Left lung (tissue), 10 donors: ENCODE data around the gene DMWD. TPM values are rescaled to one million over a fixed set of nuclear protein-coding genes. Genes with fewer than 3 reads are reported as not detected.

Experiments
- ATAC-seq: fragments of 200-7000 bp; cut with Tn5 transposase; one replicate; pipeline ENCODE4 v1.9.1; 2020; ENCODE audit warnings: moderate library complexity
- DNase-seq, 4 donors: peaks; one replicate each; pipeline ENCODE4 v3.0.0-alpha.2; 2013 to 2020
- H3K27ac ChIP-seq, 2 donors: fragments of 200-600 bp; sonication (generic) in 1 of 2; one replicate each; pipeline versions ENCODE4 v1.5.0 to v1.8.0; 2020 to 2021
- H3K27me3 ChIP-seq, 2 donors: fragments of 200-600 bp; sonication (generic) in 1 of 2; one replicate each; pipeline versions ENCODE4 v1.5.0 to v1.8.0; 2020 to 2021
- H3K36me3 ChIP-seq, 2 donors: fragments of 200-600 bp; sonication (generic) in 1 of 2; one replicate each; pipeline versions ENCODE4 v1.5.0 to v1.8.0; 2020 to 2021
- H3K4me1 ChIP-seq, 2 donors: fragments of 200-600 bp; one replicate each; pipeline ENCODE4 v1.8.0; 2021
- H3K4me3 ChIP-seq, 2 donors: fragments of 200-600 bp; sonication (generic) in 1 of 2; one replicate each; pipeline versions ENCODE4 v1.5.0 to v1.8.0; 2020 to 2021; ENCODE audit warnings: mild to moderate bottlenecking in 1 of 2
- H3K9me3 ChIP-seq, 2 donors: fragments of 200-600 bp; sonication (generic) in 1 of 2; one replicate each; pipeline versions ENCODE4 v1.5.0 to v1.8.0; 2020 to 2021
- CTCF ChIP-seq, 2 donors: fragments of 200-600 bp; sonication (generic) in 1 of 2; IDR thresholded peaks; one replicate each; pipeline versions ENCODE4 v1.5.0 to v1.8.0; 2021; ENCODE audit warnings: antibody characterized with exemption in 2 of 2
- intact Hi-C, 2 donors: fragments of 100-400 bp; cut with DNase I; formaldehyde crosslinking; loops; one replicate each; pipeline versions ENCODE4 v1.11.2 to v1.14.2; 2022
- polyA plus RNA-seq, 6 donors: library from polyadenylated mRNA; unstranded; fragments of 120-200 nt; gene quantifications; one replicate each; pipeline ENCODE4 v1.2.1, GENCODE V29; 2013; ENCODE audit not compliant: insufficient read length in 6 of 6
- total RNA-seq, 2 donors: library from RNA; stranded (reverse); fragmentation: NEBNext Ultra II Directional; extraction: Animal tissue kit (Norgen Biotek cat#: 25700); gene quantifications; one replicate each; pipeline ENCODE4 v1.2.1, GENCODE V29; 2021
- donor health status: DM: no; HTN: yes; CAD: no.
- donor health status: DM: no; HTN: no; CAD: no.

DMWD gene
- total and polyA plus RNA-seq, 8 donors, result 29.6 to 51.4 (median 40.2) TPM

GRCh38 chr19:45812297-45812696 is 19.7 kb upstream of the DMWD start:
- Histone ChIP-seq H3K9me3 (no peaks in the 10 kb centered on the region), H3K27ac (no peak overlapping the region), H3K36me3 (peaks cover 0 to 9% of the 10 kb centered on the region in 2 donors), H3K4me1 (peaks cover 5 to 16% of the 10 kb centered on the region in 2 donors), H3K4me3 (no peak overlapping the region), H3K27me3 (peaks cover 0 to 56% of the 10 kb centered on the region in 2 donors)
- ATAC-seq (no peak), DNase-seq (no peak)
- TF ChIP-seq CTCF (IDR thresholded peaks at IDR 0.05), result no peak
- intact Hi-C loops, result no loop called here

- intact Hi-C loops, result no loop called here
- TF ChIP-seq CTCF (IDR thresholded peaks at IDR 0.05), result no peak
- Histone ChIP-seq H3K4me1 (peaks cover 5% of the 10 kb centered on the region in 2 donors), H3K9me3 (no peaks in the 10 kb centered on the region), H3K27me3 (peaks cover 0 to 50% of the 10 kb centered on the region in 2 donors), H3K4me3 (no peak overlapping the region), H3K36me3 (no peaks in the 10 kb centered on the region), H3K27ac (no peak overlapping the region)
- peak; percentile 11 for ATAC-seq
- no peak for DNase-seq
Measured at GRCh38 chr19:45809643-45810159, 17.1 kb upstream of the DMWD start.

- ATAC-seq (no peak), DNase-seq (no peak)
- intact Hi-C loops, result no loop called here
- Histone ChIP-seq H3K36me3 (no peaks in the 10 kb centered on the region), H3K4me1 (peaks cover 5% of the 10 kb centered on the region in 2 donors), H3K27ac (no peak overlapping the region), H3K9me3 (no peaks in the 10 kb centered on the region), H3K27me3 (peaks cover 0 to 69% of the 10 kb centered on the region in 2 donors), H3K4me3 (no peak overlapping the region)
- TF ChIP-seq CTCF (IDR thresholded peaks at IDR 0.05), result no peak
Measured at GRCh38 chr19:45805719-45806118, 13.1 kb upstream of the DMWD start.

- Histone ChIP-seq H3K4me3 (no peak overlapping the region), H3K9me3 (no peaks in the 10 kb centered on the region), H3K4me1 (peaks cover 5% of the 10 kb centered on the region in 2 donors), H3K36me3 (no peaks in the 10 kb centered on the region), H3K27ac (no peak overlapping the region), H3K27me3 (peaks cover 0 to 71% of the 10 kb centered on the region in 2 donors)
- ATAC-seq (no peak), DNase-seq (no peak)
- no peak for TF ChIP-seq CTCF (IDR thresholded peaks at IDR 0.05)
- intact Hi-C loops, result no loop called here
Measured at GRCh38 chr19:45804959-45805230, 12.2 kb upstream of the DMWD start.

GRCh38 chr19:45804140-45804958 is 11.7 kb upstream of the DMWD start:
- Histone ChIP-seq H3K27ac (no peak overlapping the region), H3K9me3 (no peaks in the 10 kb centered on the region), H3K36me3 (no peaks in the 10 kb centered on the region), H3K27me3 (peaks cover 0 to 76% of the 10 kb centered on the region in 2 donors), H3K4me1 (peaks cover under 1 to 3% of the 10 kb centered on the region in 2 donors), H3K4me3 (no peak overlapping the region)
- ATAC-seq (no peak), DNase-seq (peak in 1 of 4 donors; percentile 74)
- no peak for TF ChIP-seq CTCF (IDR thresholded peaks at IDR 0.05)
- intact Hi-C loops, result no loop called here
